Endothelial cell of umbilical vein (primary cell): ENCODE results near the gene JPH3. TPM values are rescaled to one million over a fixed set of nuclear protein-coding genes. Genes with fewer than 3 reads are reported as not detected.

Source experiments
- BruUV-seq: library from RNA; stranded (reverse); fragments of 400-500 nt; replicated peaks from 2 replicates; lab custom pipeline; 2021; lab: Mats Ljungman, UMichigan
- CTCF ChIA-PET: fragments of 300-600, 350-600 bp; sonication (Branson Sonifier 250); formaldehyde crosslinking; loops from one replicate; lab custom pipeline; 2021; ENCODE audit warnings: antibody characterized with exemption, inconsistent platforms; lab: Charles Lee
- POLR2A ChIA-PET: fragments of 300-600, 350-600 bp; sonication (Branson Sonifier 250); formaldehyde crosslinking; loops from one replicate; lab custom pipeline; 2021; ENCODE audit warnings: antibody characterized with exemption, inconsistent platforms; lab: Charles Lee
- DNase-seq: peaks from one replicate; pipeline ENCODE4 v3.0.0-alpha.2; 2011; ENCODE audit warnings: low read depth, low spot score
- FAIRE-seq: peaks from 2 replicates; lab custom pipeline; 2011; peaks lifted over from hg19 to GRCh38; lab: Jason Lieb, UNC
- H2AFZ ChIP-seq: 2 replicates; pipeline ENCODE4 v1.6.0; 2012; ENCODE audit warnings: low read depth, low read length, control low read depth, inconsistent platforms
- H3K27ac ChIP-seq: 2 replicates; pipeline ENCODE4 v1.5.1; 2011; ENCODE audit warnings: low read depth, mild to moderate bottlenecking, control low read depth, low read length, moderate library complexity; ENCODE audit not compliant: insufficient read depth
- H3K27me3 ChIP-seq, 2 experiments: 2 replicates each; pipeline versions ENCODE4 v1.6.0 to v1.6.1; 2011; ENCODE audit warnings: low read length in 2 of 2, mixed read lengths in 1 of 2; ENCODE audit not compliant: control insufficient read depth in 2 of 2, insufficient read depth in 2 of 2
- H3K36me3 ChIP-seq, 2 experiments: 2 replicates in 1 of 2; 3 replicates in 1 of 2; pipeline ENCODE4 v1.5.1; 2011; ENCODE audit warnings: low read length in 2 of 2, mild to moderate bottlenecking in 1 of 2, moderate library complexity in 1 of 2; ENCODE audit not compliant: control insufficient read depth in 2 of 2, insufficient read depth in 2 of 2; ENCODE audit errors: extremely low read depth in 1 of 2
- H3K4me1 ChIP-seq: 3 replicates; pipeline ENCODE4 v1.5.1; 2011; ENCODE audit warnings: mild to moderate bottlenecking, low read length; ENCODE audit not compliant: control insufficient read depth, insufficient read depth; ENCODE audit errors: extremely low read depth
- H3K4me2 ChIP-seq: 2 replicates; pipeline ENCODE4 v1.6.1; 2011; ENCODE audit warnings: low read length, control low read depth, mixed read lengths; ENCODE audit not compliant: insufficient read depth
- H3K4me3 ChIP-seq, 3 experiments: fragments of 200-600 bp in 1 of 3; sonication (generic), shearing (Covaris generic) in 1 of 3; replicated peaks in 1 of 3; 2 replicates each; pipeline ENCODE4 v1.5.1; 2011 to 2016; ENCODE audit warnings: control low read depth in 3 of 3, low read length in 3 of 3, mild to moderate bottlenecking in 2 of 3, inconsistent platforms in 1 of 3, low read depth in 1 of 3, moderate library complexity in 1 of 3; ENCODE audit not compliant: insufficient read depth in 1 of 3
- H3K79me2 ChIP-seq: 2 replicates; pipeline ENCODE4 v1.6.0; 2012; ENCODE audit warnings: low read length, inconsistent platforms; ENCODE audit not compliant: control insufficient read depth, insufficient read depth
- H3K9ac ChIP-seq: replicated peaks from 2 replicates; pipeline ENCODE3; 2011; ENCODE audit warnings: low read length, control low read depth; ENCODE audit not compliant: insufficient read depth; ENCODE audit errors: extremely low read depth
- H3K9me1 ChIP-seq: replicated peaks from 3 replicates; pipeline ENCODE4 v1.6.0; 2011; ENCODE audit warnings: mild to moderate bottlenecking, low read length; ENCODE audit not compliant: control insufficient read depth, insufficient read depth; ENCODE audit errors: extremely low read depth
- H3K9me3 ChIP-seq: replicated peaks from 2 replicates; pipeline ENCODE4 v1.5.1; 2012; ENCODE audit warnings: low read length, inconsistent platforms; ENCODE audit not compliant: control insufficient read depth, insufficient read depth
- H4K20me1 ChIP-seq: replicated peaks from 2 replicates; pipeline ENCODE3; 2011; ENCODE audit warnings: mild to moderate bottlenecking, low read length; ENCODE audit not compliant: control insufficient read depth, insufficient read depth; ENCODE audit errors: extremely low read depth
- EZH2 ChIP-seq: IDR thresholded peaks from 2 replicates; pipeline ENCODE4 v1.6.1; 2012; ENCODE audit warnings: borderline replicate concordance, low read depth, mild to moderate bottlenecking, moderate library complexity, low read length, inconsistent platforms; ENCODE audit not compliant: severe bottlenecking
- FOS ChIP-seq: IDR thresholded peaks from 2 replicates; pipeline ENCODE4 v1.6.1; 2011; ENCODE audit warnings: mild to moderate bottlenecking, low read length, moderate library complexity, borderline replicate concordance; ENCODE audit not compliant: insufficient read depth
- GATA2 ChIP-seq: IDR thresholded peaks from 2 replicates; pipeline ENCODE4 v1.7.0; 2011; ENCODE audit warnings: low read depth, mild to moderate bottlenecking, moderate library complexity, mixed read lengths, low read length; ENCODE audit not compliant: insufficient read length, insufficient read depth
- JUN ChIP-seq: IDR thresholded peaks from 2 replicates; pipeline ENCODE4 v1.6.1; 2011; ENCODE audit warnings: borderline replicate concordance, low read depth; ENCODE audit not compliant: insufficient read length, insufficient read depth
- MAX ChIP-seq: IDR thresholded peaks from 2 replicates; pipeline ENCODE4 v1.6.1; 2011; ENCODE audit not compliant: insufficient read depth, insufficient read length
- MYC ChIP-seq: IDR thresholded peaks from one replicate; pipeline ENCODE4 v1.6.1; 2011; ENCODE audit warnings: mild to moderate bottlenecking, low read depth, low read length
- POLR2A ChIP-seq: IDR thresholded peaks from 2 replicates; pipeline ENCODE4 v1.6.1; 2012; ENCODE audit warnings: low read depth, mild to moderate bottlenecking, control low read depth, low read length
- POLR2AphosphoS5 ChIP-seq: IDR thresholded peaks from 2 replicates; pipeline ENCODE4 v1.6.1; 2012; ENCODE audit warnings: low read depth, mild to moderate bottlenecking, control low read depth, low read length, moderate library complexity; ENCODE audit not compliant: insufficient read depth
- dilution Hi-C: fragments of 300-500 bp; cut with MboI; formaldehyde crosslinking; loops from one replicate; pipeline ENCODE4 v1.15.0; 2019; ENCODE audit warnings: low sequenced_read_pairs; ENCODE audit not compliant: extremely low pct_ligation_motif_present
- intact Hi-C: fragments of 100-400 bp; cut with micrococcal nuclease; formaldehyde crosslinking; loops from one replicate; pipeline ENCODE4 v1.10.0; 2022
- polyA plus RNA-seq, 4 experiments: library from polyadenylated mRNA; depleted of rRNA in 3 of 4; stranded (reverse) in 3 of 4; unstranded in 1 of 4; fragments of >200 nt; gene quantifications; 2 replicates each; pipeline versions ENCODE4 v1.2.1 to v1.2.3, GENCODE V29; 2011 to 2012; ENCODE audit warnings: missing spikeins in 1 of 4
- total RNA-seq: library from RNA; stranded (reverse); gene quantifications from 2 replicates; pipeline ENCODE4 v1.2.3, GENCODE V29; 2021
- TF ChIP-seq, protein P1 (sequence below), 2 donors: IDR thresholded peaks; 1 replicate in 1 of 2; 2 replicates in 1 of 2; pipeline ENCODE4 v1.5.1; 2011; ENCODE audit warnings: low read length in 2 of 2, mild to moderate bottlenecking in 2 of 2, moderate library complexity in 2 of 2, control low read depth in 1 of 2, inconsistent platforms in 1 of 2, low read depth in 1 of 2; ENCODE audit not compliant: insufficient read depth in 1 of 2; ENCODE audit errors: extremely low read depth in 1 of 2

JPH3 gene
- total and polyA plus RNA-seq, 2 donors (not counting 3 experiments of a cell fraction or from before 2014, with no cell fraction given) = 0.22 to 0.30 TPM

GRCh38 chr16:87662254-87663204 lies 60.2 kb downstream of the JPH3 start:
- Histone ChIP-seq H3K4me3 (no peak overlapping the region), H2AFZ (no peak overlapping the region), H3K27me3 (no peaks in the 10 kb centered on the region), H3K4me2 (no peak overlapping the region), H4K20me1 (no peaks in the 10 kb centered on the region), H3K79me2 (no peaks in the 10 kb centered on the region), H3K36me3 (no peaks in the 10 kb centered on the region), H3K9me1 (no peaks in the 10 kb centered on the region), H3K9me3 (no peaks in the 10 kb centered on the region), H3K9ac (no peak overlapping the region), H3K27ac (no peak overlapping the region), H3K4me1 (no peaks in the 10 kb centered on the region)
- dilution Hi-C loops (no loop called here), intact Hi-C loops (no loop called here)
- TF ChIP-seq GATA2 (no peak), MAX (no peak), JUN (no peak), MYC (no peak), FOS (no peak), POLR2A (no peak), POLR2AphosphoS5 (no peak), EZH2 (no peak)
- TF ChIP-seq, protein P1, sequence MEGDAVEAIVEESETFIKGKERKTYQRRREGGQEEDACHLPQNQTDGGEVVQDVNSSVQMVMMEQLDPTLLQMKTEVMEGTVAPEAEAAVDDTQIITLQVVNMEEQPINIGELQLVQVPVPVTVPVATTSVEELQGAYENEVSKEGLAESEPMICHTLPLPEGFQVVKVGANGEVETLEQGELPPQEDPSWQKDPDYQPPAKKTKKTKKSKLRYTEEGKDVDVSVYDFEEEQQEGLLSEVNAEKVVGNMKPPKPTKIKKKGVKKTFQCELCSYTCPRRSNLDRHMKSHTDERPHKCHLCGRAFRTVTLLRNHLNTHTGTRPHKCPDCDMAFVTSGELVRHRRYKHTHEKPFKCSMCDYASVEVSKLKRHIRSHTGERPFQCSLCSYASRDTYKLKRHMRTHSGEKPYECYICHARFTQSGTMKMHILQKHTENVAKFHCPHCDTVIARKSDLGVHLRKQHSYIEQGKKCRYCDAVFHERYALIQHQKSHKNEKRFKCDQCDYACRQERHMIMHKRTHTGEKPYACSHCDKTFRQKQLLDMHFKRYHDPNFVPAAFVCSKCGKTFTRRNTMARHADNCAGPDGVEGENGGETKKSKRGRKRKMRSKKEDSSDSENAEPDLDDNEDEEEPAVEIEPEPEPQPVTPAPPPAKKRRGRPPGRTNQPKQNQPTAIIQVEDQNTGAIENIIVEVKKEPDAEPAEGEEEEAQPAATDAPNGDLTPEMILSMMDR (IDR thresholded peaks at IDR 0.05; ENCODE audit: extremely low read depth in 1 of 2, insufficient read depth in 1 of 2, low read depth in 1 of 2, low read length in 2 of 2) = no peak
- DNase-seq (no peak), FAIRE-seq (no peak)
- BruUV-seq = no TSS peak
- ChIA-PET POLR2A (no interaction called here), CTCF (interaction anchor here (1.1 kb wide), 1 partner anchor 74 kb away, joined by 3 read pairs; no protein-coding TSS in a partner anchor)
